SK-N-SH (cell line): ENCODE results near the gene MRPL12.

Experiments
- EP300 ChIP-seq, 2 experiments: IDR thresholded peaks; 2 replicates each; pipeline versions ENCODE4 v1.4.0 to v1.6.1; 2012; ENCODE audit warnings: borderline replicate concordance in 1 of 2, low read depth in 1 of 2, low read length in 1 of 2
- FOSL2 ChIP-seq: IDR thresholded peaks from 2 replicates; pipeline ENCODE4 v1.4.0; 2012; ENCODE audit warnings: low read depth, mild to moderate bottlenecking, moderate library complexity, borderline replicate concordance
- JUND ChIP-seq: IDR thresholded peaks from 2 replicates; pipeline ENCODE4 v1.4.0; 2012
- RAD21 ChIP-seq: IDR thresholded peaks from 2 replicates; pipeline ENCODE4 v1.6.1; 2012; ENCODE audit warnings: mild to moderate bottlenecking, low read length
- SMC3 ChIP-seq: IDR thresholded peaks from 2 replicates; pipeline ENCODE4 v1.6.1; 2012; ENCODE audit warnings: low read depth, low read length, improper control_type of control experiment
- TAF1 ChIP-seq: IDR thresholded peaks from 2 replicates; pipeline ENCODE4 v1.6.1; 2012; ENCODE audit warnings: low read depth, mild to moderate bottlenecking, low read length, moderate library complexity, borderline replicate concordance
- TF ChIP-seq, protein P1 (sequence below): fragments of 200-600 bp; sonication (generic); IDR thresholded peaks from 2 replicates; pipeline ENCODE4 v1.6.1; 2017; ENCODE audit warnings: antibody characterized with exemption, mild to moderate bottlenecking, moderate library complexity
- TF ChIP-seq, protein P2 (sequence below): fragments of 150-350 bp; IDR thresholded peaks from 2 replicates; pipeline ENCODE4 v1.6.1; 2017; ENCODE audit warnings: antibody characterized with exemption, low read length, low read depth, borderline replicate concordance
- TF ChIP-seq, protein P3 (sequence below): IDR thresholded peaks from 2 replicates; pipeline ENCODE4 v1.4.0; 2012; ENCODE audit warnings: low read depth

DNA sequence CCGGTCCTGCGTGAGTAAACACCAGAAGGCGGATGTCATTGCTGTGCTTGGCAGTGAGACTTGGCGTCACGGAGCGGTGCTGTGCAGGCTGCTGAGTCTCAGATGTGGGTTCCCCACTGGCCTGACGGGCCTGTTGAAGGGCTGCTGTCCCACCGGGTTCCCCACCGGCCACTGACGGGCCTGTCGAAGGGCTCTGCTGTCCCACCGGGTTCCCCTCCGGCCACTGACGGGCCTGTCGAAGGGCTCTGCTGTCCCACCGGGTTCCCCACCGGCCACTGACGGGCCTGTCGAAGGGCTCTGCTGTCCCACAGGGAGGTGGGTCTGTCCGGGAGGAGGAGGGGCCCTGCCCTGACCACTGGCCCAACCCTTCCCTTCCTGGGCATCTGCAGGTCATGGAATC lies 16.6 kb upstream of the MRPL12 start:
- TF ChIP-seq, protein P1, sequence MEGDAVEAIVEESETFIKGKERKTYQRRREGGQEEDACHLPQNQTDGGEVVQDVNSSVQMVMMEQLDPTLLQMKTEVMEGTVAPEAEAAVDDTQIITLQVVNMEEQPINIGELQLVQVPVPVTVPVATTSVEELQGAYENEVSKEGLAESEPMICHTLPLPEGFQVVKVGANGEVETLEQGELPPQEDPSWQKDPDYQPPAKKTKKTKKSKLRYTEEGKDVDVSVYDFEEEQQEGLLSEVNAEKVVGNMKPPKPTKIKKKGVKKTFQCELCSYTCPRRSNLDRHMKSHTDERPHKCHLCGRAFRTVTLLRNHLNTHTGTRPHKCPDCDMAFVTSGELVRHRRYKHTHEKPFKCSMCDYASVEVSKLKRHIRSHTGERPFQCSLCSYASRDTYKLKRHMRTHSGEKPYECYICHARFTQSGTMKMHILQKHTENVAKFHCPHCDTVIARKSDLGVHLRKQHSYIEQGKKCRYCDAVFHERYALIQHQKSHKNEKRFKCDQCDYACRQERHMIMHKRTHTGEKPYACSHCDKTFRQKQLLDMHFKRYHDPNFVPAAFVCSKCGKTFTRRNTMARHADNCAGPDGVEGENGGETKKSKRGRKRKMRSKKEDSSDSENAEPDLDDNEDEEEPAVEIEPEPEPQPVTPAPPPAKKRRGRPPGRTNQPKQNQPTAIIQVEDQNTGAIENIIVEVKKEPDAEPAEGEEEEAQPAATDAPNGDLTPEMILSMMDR = no peak
- TF ChIP-seq RAD21 (no peak), SMC3 (no peak), JUND (no peak), TAF1 (no peak), FOSL2 (no peak), EP300 (IDR thresholded peaks at IDR 0.05; ENCODE audit: borderline replicate concordance in 1 of 2, low read depth in 1 of 2, low read length in 1 of 2) (no peak)
- TF ChIP-seq, protein P2, sequence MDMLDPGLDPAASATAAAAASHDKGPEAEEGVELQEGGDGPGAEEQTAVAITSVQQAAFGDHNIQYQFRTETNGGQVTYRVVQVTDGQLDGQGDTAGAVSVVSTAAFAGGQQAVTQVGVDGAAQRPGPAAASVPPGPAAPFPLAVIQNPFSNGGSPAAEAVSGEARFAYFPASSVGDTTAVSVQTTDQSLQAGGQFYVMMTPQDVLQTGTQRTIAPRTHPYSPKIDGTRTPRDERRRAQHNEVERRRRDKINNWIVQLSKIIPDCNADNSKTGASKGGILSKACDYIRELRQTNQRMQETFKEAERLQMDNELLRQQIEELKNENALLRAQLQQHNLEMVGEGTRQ = no peak
- TF ChIP-seq, protein P3, sequence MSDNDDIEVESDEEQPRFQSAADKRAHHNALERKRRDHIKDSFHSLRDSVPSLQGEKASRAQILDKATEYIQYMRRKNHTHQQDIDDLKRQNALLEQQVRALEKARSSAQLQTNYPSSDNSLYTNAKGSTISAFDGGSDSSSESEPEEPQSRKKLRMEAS = no peak
